Measurements from ENCODE around the gene REEP6.
"Not testable (repeated sequence)": the region's sequence is repeated elsewhere in the genome, so short reads cannot be mapped to it uniquely, and the experiment has no call there.

REEP6 gene

DNA sequence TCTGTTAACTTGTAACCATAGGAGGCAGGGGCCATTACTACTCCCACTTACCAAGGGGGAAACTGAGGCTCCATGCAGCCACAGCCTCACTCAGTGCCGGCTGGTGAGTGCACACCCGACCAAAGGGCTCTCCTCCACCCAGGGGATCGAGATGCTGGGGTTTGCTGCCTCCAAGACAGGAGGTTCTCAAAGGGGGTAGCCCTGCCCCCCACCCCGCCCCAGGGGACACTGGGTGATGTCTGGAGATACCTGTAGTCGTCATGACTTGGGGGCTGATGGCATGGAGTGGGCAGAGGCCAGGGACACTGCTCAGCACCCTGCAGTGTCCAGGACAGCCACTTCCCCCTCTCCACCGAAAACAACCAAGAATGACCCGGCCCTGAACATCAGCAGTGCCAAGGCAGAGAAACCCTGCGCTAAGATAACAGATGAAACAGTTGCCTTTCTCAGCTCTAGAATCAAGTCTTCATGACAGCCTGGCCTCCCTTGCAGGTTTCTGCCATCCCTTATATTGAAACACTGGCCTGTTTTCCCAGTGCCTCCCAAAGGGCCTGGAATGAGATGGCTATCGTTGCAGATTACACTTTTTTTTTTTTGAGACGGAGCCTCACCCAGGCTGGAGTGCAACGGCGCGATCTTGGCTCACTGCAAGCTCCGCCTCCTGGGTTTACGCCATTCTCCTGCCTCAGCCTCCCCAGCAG, 3.3 kb downstream of the REEP6 start:
- 76 to 80% methylated on average over 15 of the region's 15 CpGs for WGBS, 2 experiments
- H3K36me3 ChIP-seq (ENCODE audit: control insufficient read depth, insufficient read depth, low read length), result no peaks in the 10 kb centered on the region
- no peak overlapping the region for H3K4me3 ChIP-seq (ENCODE audit: insufficient read depth, low read depth, low read length)
- H3K4me1 ChIP-seq (ENCODE audit: control insufficient read depth, insufficient read depth, low read length), result peaks cover 14% of the 10 kb centered on the region
- H3K27me3 ChIP-seq (ENCODE audit: control insufficient read depth, insufficient read depth, low read length, poor library complexity, severe bottlenecking), result peaks cover 34% of the 10 kb centered on the region
- H3K27ac ChIP-seq (ENCODE audit: insufficient read depth, low read depth, low read length, poor library complexity, severe bottlenecking), result no peak overlapping the region
- no peaks in the 10 kb centered on the region for H3K9me3 ChIP-seq (ENCODE audit: control insufficient read depth, low read length)

DNA sequence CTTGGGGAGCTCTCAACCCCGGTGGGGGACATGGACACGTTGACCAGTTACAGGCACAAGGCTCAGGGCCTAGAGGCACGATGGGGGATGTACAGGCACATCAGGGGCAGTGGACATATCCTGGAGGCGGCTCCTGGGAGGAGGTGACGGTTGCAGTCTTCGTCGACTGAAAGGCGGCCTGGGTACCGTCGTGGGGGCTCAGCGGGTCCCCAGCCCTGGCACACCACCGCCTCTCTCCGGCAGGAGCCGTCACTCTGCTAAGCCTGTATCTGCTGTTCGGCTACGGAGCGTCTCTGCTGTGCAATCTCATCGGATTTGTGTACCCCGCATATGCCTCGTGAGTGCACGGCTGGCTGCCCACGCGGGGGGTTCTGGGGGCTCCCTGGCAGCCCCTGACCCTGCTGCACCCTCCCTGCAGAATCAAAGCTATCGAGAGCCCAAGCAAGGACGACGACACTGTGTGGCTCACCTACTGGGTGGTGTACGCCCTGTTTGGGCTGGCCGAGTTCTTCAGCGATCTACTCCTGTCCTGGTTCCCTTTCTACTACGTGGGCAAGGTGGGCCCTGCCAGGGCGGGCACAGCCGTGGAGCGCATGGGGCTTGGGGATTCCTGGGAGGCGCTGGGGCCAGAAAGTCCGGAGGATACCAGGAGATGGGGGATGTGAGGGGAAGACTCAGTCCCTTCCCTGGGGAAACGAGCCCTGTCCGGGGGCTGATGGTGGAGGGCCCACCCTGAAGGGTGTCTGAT, 4.2 kb downstream of the REEP6 start:
- Histone ChIP-seq H3K27me3 (ENCODE audit: control insufficient read depth, insufficient read depth, low read length, poor library complexity, severe bottlenecking) (peaks cover 34% of the 10 kb centered on the region), H3K36me3 (ENCODE audit: control insufficient read depth, insufficient read depth, low read length) (no peaks in the 10 kb centered on the region), H3K4me1 (ENCODE audit: control insufficient read depth, insufficient read depth, low read length) (peaks cover 6% of the 10 kb centered on the region), H3K4me3 (ENCODE audit: insufficient read depth, low read depth, low read length) (no peak overlapping the region), H3K27ac (ENCODE audit: insufficient read depth, low read depth, low read length, poor library complexity, severe bottlenecking) (no peak overlapping the region), H3K9me3 (ENCODE audit: control insufficient read depth, low read length) (no peaks in the 10 kb centered on the region)
- 86 to 87% methylated on average over 37 of the region's 37 CpGs for WGBS, 2 experiments

DNA sequence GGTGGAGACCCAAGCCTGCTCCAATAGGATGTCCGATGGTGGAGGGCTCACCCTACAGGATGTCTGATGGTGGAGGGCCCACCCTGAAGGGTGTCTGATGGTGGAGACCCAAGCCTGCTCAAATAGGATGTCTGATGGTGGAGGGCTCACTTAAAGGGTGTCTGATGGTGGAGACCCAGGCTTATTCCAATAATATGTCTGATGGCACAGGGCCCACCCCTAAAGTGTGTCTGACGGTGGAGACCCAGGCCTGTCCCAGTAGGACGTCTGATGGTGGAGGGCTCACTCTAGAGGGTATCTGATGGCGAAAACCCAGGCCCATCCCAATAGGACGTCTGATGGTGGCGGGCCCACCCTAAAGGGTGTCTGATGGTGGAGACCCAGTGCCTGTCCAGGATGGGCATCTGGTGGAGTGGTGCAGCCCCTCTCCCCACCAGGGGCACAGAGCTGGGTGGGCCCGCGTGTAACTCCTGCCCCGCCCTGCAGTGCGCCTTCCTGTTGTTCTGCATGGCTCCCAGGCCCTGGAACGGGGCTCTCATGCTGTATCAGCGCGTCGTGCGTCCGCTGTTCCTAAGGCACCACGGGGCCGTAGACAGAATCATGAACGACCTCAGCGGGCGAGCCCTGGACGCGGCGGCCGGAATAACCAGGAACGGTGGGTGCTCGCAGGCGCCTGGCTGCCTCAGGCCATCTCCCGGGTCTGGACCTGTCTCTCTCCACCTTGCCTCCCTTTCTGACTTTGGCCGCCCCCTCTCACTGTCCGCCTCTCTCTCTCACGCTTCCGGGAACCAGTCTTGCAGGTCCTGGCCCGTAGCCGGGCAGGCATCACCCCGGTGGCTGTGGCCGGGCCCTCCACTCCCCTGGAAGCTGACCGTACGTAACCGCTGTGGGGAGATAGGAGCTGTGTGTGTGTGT, 5.1 kb downstream of the REEP6 start:
- Histone ChIP-seq H3K9me3 (ENCODE audit: control insufficient read depth, low read length) (no peaks in the 10 kb centered on the region), H3K27me3 (ENCODE audit: control insufficient read depth, insufficient read depth, low read length, poor library complexity, severe bottlenecking) (peaks cover 33% of the 10 kb centered on the region), H3K4me3 (ENCODE audit: insufficient read depth, low read depth, low read length) (no peak overlapping the region), H3K4me1 (ENCODE audit: control insufficient read depth, insufficient read depth, low read length) (peaks cover 6% of the 10 kb centered on the region), H3K36me3 (ENCODE audit: control insufficient read depth, insufficient read depth, low read length) (no peaks in the 10 kb centered on the region), H3K27ac (ENCODE audit: insufficient read depth, low read depth, low read length, poor library complexity, severe bottlenecking) (no peak overlapping the region)
- WGBS, 2 experiments, result 90 to 91% methylated on average over 40 of the region's 40 CpGs

DNA sequence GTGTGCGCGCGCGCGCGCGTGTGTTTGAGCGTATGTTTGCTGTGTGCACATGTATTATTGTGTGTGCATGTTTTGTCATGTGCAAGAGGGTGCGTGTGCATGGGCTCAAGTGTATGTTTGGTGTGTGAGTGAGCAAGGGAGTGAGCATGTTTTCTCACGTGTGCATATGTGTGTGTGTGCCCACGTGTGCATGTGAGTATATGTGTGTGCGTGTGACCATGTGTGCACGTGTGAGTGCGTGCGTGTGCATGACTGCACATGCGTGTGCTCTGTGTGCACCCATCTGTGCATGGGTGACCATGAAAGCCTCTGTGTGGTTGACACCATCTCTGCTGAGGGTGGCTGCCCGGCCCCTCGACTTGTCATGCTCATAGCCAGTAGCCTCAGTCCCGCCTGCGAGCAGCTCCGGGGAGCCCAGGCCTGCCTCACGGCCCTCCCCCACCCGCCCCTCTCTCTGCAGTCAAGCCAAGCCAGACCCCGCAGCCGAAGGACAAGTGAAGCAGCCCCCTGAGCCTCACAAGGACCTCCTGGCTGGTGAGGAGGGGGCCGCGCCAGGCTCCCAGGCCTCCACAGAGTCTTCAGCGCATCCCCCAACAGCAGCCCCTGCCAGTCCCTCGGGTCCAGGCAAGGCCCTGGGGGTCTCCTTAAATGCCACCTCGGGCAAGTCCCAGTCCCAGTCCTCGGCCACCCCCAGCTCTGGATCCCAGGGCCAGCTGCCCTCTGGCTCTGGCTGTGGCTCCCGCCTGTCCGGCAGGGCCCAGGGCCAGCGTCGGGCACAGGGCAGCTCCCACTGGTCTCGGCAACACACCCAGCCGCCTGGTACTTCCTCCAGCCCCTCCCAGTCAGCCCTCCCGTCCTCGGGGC, 6.0 kb downstream of the REEP6 start:
- H3K27ac ChIP-seq (ENCODE audit: insufficient read depth, low read depth, low read length, poor library complexity, severe bottlenecking), result no peak overlapping the region
- peaks cover 6% of the 10 kb centered on the region for H3K4me1 ChIP-seq (ENCODE audit: control insufficient read depth, insufficient read depth, low read length)
- peaks cover 24% of the 10 kb centered on the region for H3K27me3 ChIP-seq (ENCODE audit: control insufficient read depth, insufficient read depth, low read length, poor library complexity, severe bottlenecking)
- WGBS, 2 experiments, result 86% methylated on average over 39 of the region's 39 CpGs
- no peak overlapping the region for H3K4me3 ChIP-seq (ENCODE audit: insufficient read depth, low read depth, low read length)
- H3K36me3 ChIP-seq (ENCODE audit: control insufficient read depth, insufficient read depth, low read length), result no peaks in the 10 kb centered on the region
- no peaks in the 10 kb centered on the region for H3K9me3 ChIP-seq (ENCODE audit: control insufficient read depth, low read length)

DNA sequence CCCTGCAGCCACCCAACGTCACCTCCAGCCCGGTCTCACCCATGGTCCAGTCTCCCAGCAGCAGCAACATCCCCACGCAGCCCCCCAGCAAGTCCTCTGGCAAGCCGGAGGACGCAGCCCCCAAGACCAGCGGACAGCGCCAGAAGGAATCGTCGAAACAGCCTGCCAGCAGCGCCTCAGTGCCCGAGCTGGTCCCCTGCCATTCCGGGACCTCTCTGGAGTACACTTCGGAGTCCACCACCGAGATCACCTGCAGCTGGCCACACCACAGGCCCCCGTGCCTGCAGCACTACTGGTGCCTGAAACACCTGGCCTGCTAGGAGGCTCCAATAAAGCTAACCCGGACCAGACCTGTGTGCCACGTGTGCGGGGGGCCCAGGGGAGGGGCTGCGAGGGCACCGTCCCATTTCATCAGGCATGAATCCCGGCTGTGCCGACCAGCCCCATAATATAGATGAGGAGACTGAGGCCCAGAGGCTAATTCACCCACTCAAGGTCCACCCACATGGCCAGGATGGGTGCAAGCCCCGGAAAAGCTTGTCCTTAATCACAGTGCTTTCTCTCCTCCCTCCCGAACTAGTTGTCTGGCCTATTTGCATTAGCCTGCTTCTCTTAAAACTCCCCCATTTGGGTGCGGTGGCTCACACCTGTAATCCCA, 6.7 kb downstream of the REEP6 start:
- H3K9me3 ChIP-seq (ENCODE audit: control insufficient read depth, low read length), result no peaks in the 10 kb centered on the region
- H3K4me3 ChIP-seq (ENCODE audit: insufficient read depth, low read depth, low read length), result no peak overlapping the region
- peaks cover 6% of the 10 kb centered on the region for H3K4me1 ChIP-seq (ENCODE audit: control insufficient read depth, insufficient read depth, low read length)
- peaks cover 19% of the 10 kb centered on the region for H3K27me3 ChIP-seq (ENCODE audit: control insufficient read depth, insufficient read depth, low read length, poor library complexity, severe bottlenecking)
- H3K36me3 ChIP-seq (ENCODE audit: control insufficient read depth, insufficient read depth, low read length), result no peaks in the 10 kb centered on the region
- 87 to 89% methylated on average over 25 of the region's 25 CpGs for WGBS, 2 experiments
- no peak overlapping the region for H3K27ac ChIP-seq (ENCODE audit: insufficient read depth, low read depth, low read length, poor library complexity, severe bottlenecking)

DNA sequence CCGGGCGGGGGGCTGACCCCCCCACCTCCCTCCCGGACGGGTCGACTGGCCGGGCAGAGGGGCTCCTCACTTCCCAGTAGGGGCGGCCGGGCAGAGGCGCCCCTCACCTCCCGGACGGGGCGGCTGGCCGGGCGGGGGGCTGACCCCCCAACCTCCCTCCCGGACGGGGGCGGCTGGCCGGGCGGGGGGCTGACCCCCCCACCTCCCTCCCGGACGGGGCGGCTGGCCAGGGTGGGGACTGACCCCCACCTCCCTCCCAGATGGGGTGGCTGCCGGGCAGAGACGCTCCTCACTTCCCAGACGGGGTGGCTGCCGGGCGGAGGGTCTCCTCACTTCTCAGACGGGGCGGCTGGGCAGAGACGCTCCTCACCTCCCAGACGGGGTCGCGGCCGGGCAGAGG, 8.2 kb downstream of the REEP6 start:
- H3K27me3 ChIP-seq (ENCODE audit: control insufficient read depth, insufficient read depth, low read length, poor library complexity, severe bottlenecking), result peaks cover 19% of the 10 kb centered on the region
- H3K4me1 ChIP-seq (ENCODE audit: control insufficient read depth, insufficient read depth, low read length); H3K4me3 ChIP-seq (ENCODE audit: insufficient read depth, low read depth, low read length); H3K27ac ChIP-seq (ENCODE audit: insufficient read depth, low read depth, low read length, poor library complexity, severe bottlenecking); H3K9me3 ChIP-seq (ENCODE audit: control insufficient read depth, low read length); H3K36me3 ChIP-seq (ENCODE audit: control insufficient read depth, insufficient read depth, low read length): not testable (repeated sequence)
- WGBS, 2 experiments, result 95 to 96% methylated on average over 11 to 34 of the region's 34 CpGs

DNA sequence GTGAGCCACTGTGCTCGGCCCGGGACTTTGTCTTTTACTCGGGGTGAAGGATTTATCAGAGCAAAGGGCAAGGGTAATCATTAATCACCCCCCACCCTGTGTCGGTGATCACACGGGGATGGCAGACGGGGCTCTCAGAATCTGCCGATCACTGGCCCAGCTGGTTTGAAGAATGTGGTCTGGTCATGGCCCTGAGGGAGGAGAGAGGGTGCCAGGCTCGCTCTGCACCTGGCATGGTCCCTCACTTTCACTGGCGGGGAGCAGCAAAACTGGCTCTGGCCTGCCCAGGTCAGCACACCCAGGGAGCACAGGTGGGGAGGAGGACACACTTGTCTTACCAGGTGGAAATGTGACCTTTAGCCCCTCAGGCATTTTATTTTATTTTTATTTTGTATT, 10.2 kb downstream of the REEP6 start:
- no peaks in the 10 kb centered on the region for H3K9me3 ChIP-seq (ENCODE audit: control insufficient read depth, low read length)
- WGBS, 2 experiments, result 91 to 92% methylated on average over 9 of the region's 9 CpGs
- H3K27me3 ChIP-seq (ENCODE audit: control insufficient read depth, insufficient read depth, low read length, poor library complexity, severe bottlenecking), result peaks cover 28% of the 10 kb centered on the region
- H3K4me3 ChIP-seq (ENCODE audit: insufficient read depth, low read depth, low read length), result no peak overlapping the region
- no peak overlapping the region for H3K27ac ChIP-seq (ENCODE audit: insufficient read depth, low read depth, low read length, poor library complexity, severe bottlenecking)
- H3K4me1 ChIP-seq (ENCODE audit: control insufficient read depth, insufficient read depth, low read length), result peaks cover 6% of the 10 kb centered on the region
- H3K36me3 ChIP-seq (ENCODE audit: control insufficient read depth, insufficient read depth, low read length), result no peaks in the 10 kb centered on the region

DNA sequence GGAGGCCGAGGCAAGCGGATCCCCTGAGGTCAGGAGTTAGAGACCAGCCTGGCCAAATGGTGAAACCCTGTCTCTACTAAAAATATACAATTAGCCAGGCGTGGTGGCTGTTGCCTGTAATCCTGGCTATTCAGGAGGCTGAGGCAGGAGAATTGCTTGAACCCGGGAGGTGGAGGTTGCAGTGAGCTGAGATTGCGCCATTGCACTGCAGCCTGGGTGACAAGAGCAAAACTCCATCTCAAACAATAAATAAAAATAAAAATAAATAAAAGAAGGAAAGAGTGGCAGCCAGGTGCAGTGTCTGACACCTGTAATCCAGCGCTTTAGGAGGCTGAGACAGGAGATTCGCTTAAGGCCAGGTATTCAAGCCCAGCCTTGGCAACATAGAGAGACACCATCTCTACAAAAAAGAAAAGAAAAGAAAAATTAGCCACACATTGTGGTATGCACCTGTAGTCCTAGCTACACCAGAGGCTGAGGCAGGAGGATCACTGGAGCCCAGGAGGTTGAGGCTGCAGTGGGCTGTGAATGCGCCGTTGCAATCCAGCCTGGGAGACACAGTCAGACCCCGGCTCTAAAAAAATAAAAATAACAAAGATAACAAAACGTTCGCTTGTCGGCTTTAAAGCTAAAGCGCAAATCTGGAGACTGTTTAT, 11.6 kb downstream of the REEP6 start:
- no peak overlapping the region for H3K4me3 ChIP-seq (ENCODE audit: insufficient read depth, low read depth, low read length)
- no peak overlapping the region for H3K27ac ChIP-seq (ENCODE audit: insufficient read depth, low read depth, low read length, poor library complexity, severe bottlenecking)
- H3K27me3 ChIP-seq (ENCODE audit: control insufficient read depth, insufficient read depth, low read length, poor library complexity, severe bottlenecking), result peaks cover 28% of the 10 kb centered on the region
- no peaks in the 10 kb centered on the region for H3K36me3 ChIP-seq (ENCODE audit: control insufficient read depth, insufficient read depth, low read length)
- H3K9me3 ChIP-seq (ENCODE audit: control insufficient read depth, low read length), result no peaks in the 10 kb centered on the region
- H3K4me1 ChIP-seq (ENCODE audit: control insufficient read depth, insufficient read depth, low read length), result peaks cover 4% of the 10 kb centered on the region
- WGBS, 2 experiments, result 80 to 82% methylated on average over 13 to 14 of the region's 14 CpGs

All from ectodermal cell (in vitro differentiated cells).